Measurements from ENCODE around the gene AP1G2.

DNA sequence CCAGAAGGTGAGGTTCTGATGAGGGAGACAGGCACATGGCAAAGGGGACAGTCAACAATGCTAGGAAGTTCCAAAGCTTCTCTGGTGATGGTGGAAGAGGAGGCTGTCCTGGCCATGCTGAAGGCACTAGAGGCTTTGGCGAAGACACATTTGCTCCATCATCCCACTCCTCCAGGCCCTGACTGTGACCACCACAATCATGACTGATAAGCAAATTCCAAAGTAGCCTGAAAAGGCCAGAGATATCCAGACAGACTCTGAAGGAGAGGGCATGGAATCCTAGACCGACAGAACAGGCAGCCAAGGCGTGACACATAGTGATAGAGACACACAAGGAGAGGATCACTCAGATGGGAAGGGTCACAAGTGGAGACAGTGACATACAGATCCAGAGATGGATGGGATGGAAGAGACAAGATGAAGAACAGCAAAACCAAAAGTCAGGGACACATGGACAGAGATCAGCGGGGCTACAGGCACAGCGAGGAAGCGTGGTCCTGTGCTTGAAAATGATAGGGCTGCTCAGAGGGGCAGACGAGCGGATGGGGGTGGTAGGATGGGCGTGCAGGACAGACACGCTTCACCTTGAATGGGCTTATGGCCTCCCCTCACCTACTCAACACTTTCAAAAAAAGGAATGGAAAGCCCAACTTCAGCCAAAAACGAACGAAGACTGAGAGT lies 17.3 kb downstream of the AP1G2 start:
- no peak for TF ChIP-seq POLR2A (IDR thresholded peaks at IDR 0.05)
- TF ChIP-seq, protein P1, sequence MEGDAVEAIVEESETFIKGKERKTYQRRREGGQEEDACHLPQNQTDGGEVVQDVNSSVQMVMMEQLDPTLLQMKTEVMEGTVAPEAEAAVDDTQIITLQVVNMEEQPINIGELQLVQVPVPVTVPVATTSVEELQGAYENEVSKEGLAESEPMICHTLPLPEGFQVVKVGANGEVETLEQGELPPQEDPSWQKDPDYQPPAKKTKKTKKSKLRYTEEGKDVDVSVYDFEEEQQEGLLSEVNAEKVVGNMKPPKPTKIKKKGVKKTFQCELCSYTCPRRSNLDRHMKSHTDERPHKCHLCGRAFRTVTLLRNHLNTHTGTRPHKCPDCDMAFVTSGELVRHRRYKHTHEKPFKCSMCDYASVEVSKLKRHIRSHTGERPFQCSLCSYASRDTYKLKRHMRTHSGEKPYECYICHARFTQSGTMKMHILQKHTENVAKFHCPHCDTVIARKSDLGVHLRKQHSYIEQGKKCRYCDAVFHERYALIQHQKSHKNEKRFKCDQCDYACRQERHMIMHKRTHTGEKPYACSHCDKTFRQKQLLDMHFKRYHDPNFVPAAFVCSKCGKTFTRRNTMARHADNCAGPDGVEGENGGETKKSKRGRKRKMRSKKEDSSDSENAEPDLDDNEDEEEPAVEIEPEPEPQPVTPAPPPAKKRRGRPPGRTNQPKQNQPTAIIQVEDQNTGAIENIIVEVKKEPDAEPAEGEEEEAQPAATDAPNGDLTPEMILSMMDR (IDR thresholded peaks at IDR 0.05): no peak

All from body of pancreas (tissue), 4 donors.